ENCODE results near the gene ZNF695. TPM values are rescaled to one million over a fixed set of nuclear protein-coding genes. Genes with fewer than 3 reads are reported as not detected.
"Not testable (repeated sequence)": the region's sequence is repeated elsewhere in the genome, so short reads cannot be mapped to it uniquely, and the experiment has no call there.

The ZNF695 gene
- total RNA-seq, 4 donors from 2014 or later = not detected

- Histone ChIP-seq H3K36me3 (no peaks in the 10 kb centered on the region), H3K4me1 (no peaks in the 10 kb centered on the region), H3K27ac (no peak overlapping the region), H3K4me3 (no peak overlapping the region), H3K9me3 (no peaks in the 10 kb centered on the region), H3K27me3 (peaks cover 0 to 6% (median 0%) of the 10 kb centered on the region in 3 donors)
- no peak for TF ChIP-seq POLR2A (IDR thresholded peaks at IDR 0.05)
- no peak for TF ChIP-seq CTCF (IDR thresholded peaks at IDR 0.05 in 4 of 5, conservative IDR thresholded peaks at IDR 0.05 in 1 of 5)
- in situ Hi-C loops (cut with MboI; ENCODE audit: low sequenced_read_pairs in 4 of 4) (no loop called here), intact Hi-C loops (cut with DNase I; ENCODE audit: low total_unique reads) (no loop called here)
- DNase-seq (no peak), ATAC-seq (no peak)
Observed at GRCh38 chr1:247013391-247013790, 5.5 kb upstream of the ZNF695 start.

- peaks cover 0 to 4% (median 4%) of the 10 kb centered on the region in 3 donors for H3K9me3 ChIP-seq
- in situ Hi-C loops (cut with MboI; ENCODE audit: low sequenced_read_pairs in 4 of 4) (no loop called here), intact Hi-C loops (cut with DNase I; ENCODE audit: low total_unique reads) (no loop called here)
- DNase-seq = no peak
- H3K27ac ChIP-seq = no peak overlapping the region
- ATAC-seq = no peak
- no peak for TF ChIP-seq CTCF (IDR thresholded peaks at IDR 0.05 in 4 of 5, conservative IDR thresholded peaks at IDR 0.05 in 1 of 5)
- no peak for TF ChIP-seq POLR2A (IDR thresholded peaks at IDR 0.05)
- peak overlapping the region in 1 of 4 donors; percentile 45 for H3K4me3 ChIP-seq
- no peaks in the 10 kb centered on the region for H3K36me3 ChIP-seq
- peaks cover 4 to 27% (median 7%) of the 10 kb centered on the region in 3 donors for H3K27me3 ChIP-seq
- H3K4me1 ChIP-seq = no peaks in the 10 kb centered on the region
Observed at GRCh38 chr1:247008406-247008799, 546 bp upstream of the ZNF695 start.

GRCh38 chr1:247004081-247004480 lies 3.8 kb downstream of the ZNF695 start:
- H3K4me3 ChIP-seq; ATAC-seq; H3K4me1 ChIP-seq; DNase-seq; H3K9me3 ChIP-seq; in situ Hi-C loops (cut with MboI; ENCODE audit: low sequenced_read_pairs in 4 of 4); H3K27ac ChIP-seq; H3K36me3 ChIP-seq; intact Hi-C loops (cut with DNase I; ENCODE audit: low total_unique reads): not testable (repeated sequence)
- H3K27me3 ChIP-seq = peaks cover 4 to 27% (median 7%) of the 10 kb centered on the region in 3 donors

GRCh38 chr1:246989901-246990300 lies 18.0 kb downstream of the ZNF695 start:
- H3K27ac ChIP-seq = no peak overlapping the region
- H3K4me3 ChIP-seq = no peak overlapping the region
- ATAC-seq (no peak), DNase-seq (no peak)
- in situ Hi-C loops (cut with MboI; ENCODE audit: low sequenced_read_pairs in 4 of 4) (no loop called here), intact Hi-C loops (cut with DNase I; ENCODE audit: low total_unique reads) (no loop called here)
- no peaks in the 10 kb centered on the region for H3K27me3 ChIP-seq
- TF ChIP-seq CTCF (IDR thresholded peaks at IDR 0.05 in 4 of 5, conservative IDR thresholded peaks at IDR 0.05 in 1 of 5) (no peak), POLR2A (IDR thresholded peaks at IDR 0.05) (no peak)
- no peaks in the 10 kb centered on the region for H3K36me3 ChIP-seq
- H3K9me3 ChIP-seq = peaks cover 0 to 39% (median 14%) of the 10 kb centered on the region in 3 donors
- H3K4me1 ChIP-seq = no peaks in the 10 kb centered on the region

GRCh38 chr1:246988316-246988715 lies 19.5 kb downstream of the ZNF695 start:
- in situ Hi-C loops (cut with MboI; ENCODE audit: low sequenced_read_pairs in 4 of 4) = no loop called here
- no peak overlapping the region for H3K4me3 ChIP-seq
- TF ChIP-seq POLR2A (IDR thresholded peaks at IDR 0.05) (no peak), CTCF (IDR thresholded peaks at IDR 0.05 in 4 of 5, conservative IDR thresholded peaks at IDR 0.05 in 1 of 5) (no peak)
- intact Hi-C loops (cut with DNase I; ENCODE audit: low total_unique reads) = no loop called here
- no peaks in the 10 kb centered on the region for H3K27me3 ChIP-seq
- DNase-seq (no peak), ATAC-seq (no peak)
- H3K9me3 ChIP-seq = peaks cover 0 to 43% (median 14%) of the 10 kb centered on the region in 3 donors
- H3K36me3 ChIP-seq = no peaks in the 10 kb centered on the region
- no peaks in the 10 kb centered on the region for H3K4me1 ChIP-seq
- no peak overlapping the region for H3K27ac ChIP-seq
